ENCODE measurements around the gene CCDC106. TPM values are rescaled to one million over a fixed set of nuclear protein-coding genes. Genes with fewer than 3 reads are reported as not detected.

CCDC106 gene
- total RNA-seq, 1 experiment from 2014 or later = 36.0 TPM

- no peaks in the 10 kb centered on the region for H3K27me3 ChIP-seq (ENCODE audit: low read length)
- BruUV-seq (replicated peaks) = no TSS peak
- no peaks in the 10 kb centered on the region for H3K9me2 ChIP-seq (replicated peaks; ENCODE audit: low read length)
- ATAC-seq = no peak
- no peak overlapping the region for H2AFZ ChIP-seq (ENCODE audit: low read length)
- no peak for DNase-seq
- H3K79me2 ChIP-seq (ENCODE audit: low read length) = peaks cover 8% of the 10 kb centered on the region; the same call in 1 of the 2 replicates
- CTCF ChIA-PET = no interaction called here
- H3K9me3 ChIP-seq (ENCODE audit: low read length) = no peaks in the 10 kb centered on the region
- intact Hi-C loops (cut with micrococcal nuclease) = no loop called here
- H3F3A ChIP-seq (ENCODE audit: low read length, unreplicated experiment) = no peaks in the 10 kb centered on the region
- no peaks in the 10 kb centered on the region; the same call in 1 of the 2 replicates for H3K36me3 ChIP-seq (ENCODE audit: low read depth, low read length)
- H3K27ac ChIP-seq (ENCODE audit: low read length) = no peak overlapping the region
- no peak overlapping the region for H3K4me3 ChIP-seq (ENCODE audit: low read length)
- POLR2A ChIA-PET (ENCODE audit: unreplicated experiment) = no interaction called here
- H3K4me2 ChIP-seq (ENCODE audit: low read length) = no peak overlapping the region
- TF ChIP-seq CTCF (conservative IDR thresholded peaks at IDR 0.05; ENCODE audit: low read depth, low read length) = no peak
- no peak for TF ChIP-seq EZH2 (IDR thresholded peaks at IDR 0.05; ENCODE audit: low read length, unreplicated experiment)
- TF ChIP-seq EZH2phosphoT487 (IDR thresholded peaks at IDR 0.05; ENCODE audit: borderline replicate concordance, low read length) = no peak
- no peak overlapping the region for H3K9ac ChIP-seq (ENCODE audit: low read length)
- H3K4me1 ChIP-seq (ENCODE audit: insufficient read depth, low read length) = no peaks in the 10 kb centered on the region
- no peaks in the 10 kb centered on the region; the same call in 1 of the 2 replicates for H4K20me1 ChIP-seq (ENCODE audit: low read length)
Measured at GRCh38 chr19:55613930-55614710, 33.9 kb upstream of the CCDC106 start.

GRCh38 chr19:55614711-55615542 is 33.1 kb upstream of the CCDC106 start:
- BruUV-seq (replicated peaks) = no TSS peak
- no peak overlapping the region for H3K4me3 ChIP-seq (ENCODE audit: low read length)
- H3K36me3 ChIP-seq (ENCODE audit: low read depth, low read length) = no peaks in the 10 kb centered on the region; the same call in 1 of the 2 replicates
- no peaks in the 10 kb centered on the region for H3K9me3 ChIP-seq (ENCODE audit: low read length)
- no peaks in the 10 kb centered on the region for H3F3A ChIP-seq (ENCODE audit: low read length, unreplicated experiment)
- peaks cover 8% of the 10 kb centered on the region; the same call in 1 of the 2 replicates for H3K79me2 ChIP-seq (ENCODE audit: low read length)
- no peak overlapping the region for H3K4me2 ChIP-seq (ENCODE audit: low read length)
- no peak overlapping the region for H3K9ac ChIP-seq (ENCODE audit: low read length)
- no peaks in the 10 kb centered on the region for H3K27me3 ChIP-seq (ENCODE audit: low read length)
- H3K27ac ChIP-seq (ENCODE audit: low read length) = no peak overlapping the region
- no peak for TF ChIP-seq EZH2phosphoT487 (IDR thresholded peaks at IDR 0.05; ENCODE audit: borderline replicate concordance, low read length)
- no peak for TF ChIP-seq EZH2 (IDR thresholded peaks at IDR 0.05; ENCODE audit: low read length, unreplicated experiment)
- TF ChIP-seq CTCF (conservative IDR thresholded peaks at IDR 0.05; ENCODE audit: low read depth, low read length) = no peak
- POLR2A ChIA-PET (ENCODE audit: unreplicated experiment) = no interaction called here
- DNase-seq = no peak
- intact Hi-C loops (cut with micrococcal nuclease) = no loop called here
- no peak overlapping the region for H2AFZ ChIP-seq (ENCODE audit: low read length)
- CTCF ChIA-PET = no interaction called here
- H3K4me1 ChIP-seq (ENCODE audit: insufficient read depth, low read length) = no peaks in the 10 kb centered on the region
- H3K9me2 ChIP-seq (replicated peaks; ENCODE audit: low read length) = no peaks in the 10 kb centered on the region
- H4K20me1 ChIP-seq (ENCODE audit: low read length) = no peaks in the 10 kb centered on the region; the same call in 1 of the 2 replicates
- no peak for ATAC-seq
